ENCODE results near the gene VTA1. TPM values are rescaled to one million over a fixed set of nuclear protein-coding genes. Genes with fewer than 3 reads are reported as not detected.
A peak's percentile ranks its signal among the peaks of the same experiment; 100 is the strongest.

VTA1 gene
- total RNA-seq, 1 experiment from 2014 or later = 55.1 TPM

GRCh38 chr6:142200846-142201628 lies 54.0 kb downstream of the VTA1 start:
- intact Hi-C loops (cut with micrococcal nuclease; ENCODE audit: unreplicated experiment) = no loop called here
- Mint-ChIP-seq H3K36me3 (ENCODE audit: insufficient read depth, unreplicated experiment) (peaks cover 28% of the 10 kb centered on the region), H3K27me3 (ENCODE audit: insufficient read depth, unreplicated experiment) (no peaks in the 10 kb centered on the region), H3K4me1 (ENCODE audit: low read depth, unreplicated experiment) (peaks cover 14% of the 10 kb centered on the region), H3K9me3 (ENCODE audit: unreplicated experiment) (no peaks in the 10 kb centered on the region), H3K4me3 (ENCODE audit: unreplicated experiment) (no peak overlapping the region), H3K27ac (ENCODE audit: unreplicated experiment) (no peak overlapping the region)
- POLR2A ChIA-PET = no interaction called here
- no peaks in the 10 kb centered on the region for H3K9me3 ChIP-seq
- DNase-seq = no peak
- no TSS peak for BruUV-seq (replicated peaks)
- no peaks in the 10 kb centered on the region; the same call in 1 of the 2 replicates for H3K4me1 ChIP-seq
- H3K4me3 ChIP-seq (ENCODE audit: low read depth, low read length) = no peak overlapping the region
- CTCF ChIA-PET = no interaction called here
- no peak for TF ChIP-seq CTCF (IDR thresholded peaks at IDR 0.05; ENCODE audit: insufficient read depth in 1 of 2, low read depth in 1 of 2, low read length in 1 of 2, severe bottlenecking in 1 of 2, unreplicated experiment in 1 of 2)
- no peaks in the 10 kb centered on the region for H3K36me3 ChIP-seq (ENCODE audit: control insufficient read depth, insufficient read depth, low read length)
- no peaks in the 10 kb centered on the region for H3K27me3 ChIP-seq (replicated peaks; ENCODE audit: control insufficient read depth, insufficient read depth, low read length)

DNA sequence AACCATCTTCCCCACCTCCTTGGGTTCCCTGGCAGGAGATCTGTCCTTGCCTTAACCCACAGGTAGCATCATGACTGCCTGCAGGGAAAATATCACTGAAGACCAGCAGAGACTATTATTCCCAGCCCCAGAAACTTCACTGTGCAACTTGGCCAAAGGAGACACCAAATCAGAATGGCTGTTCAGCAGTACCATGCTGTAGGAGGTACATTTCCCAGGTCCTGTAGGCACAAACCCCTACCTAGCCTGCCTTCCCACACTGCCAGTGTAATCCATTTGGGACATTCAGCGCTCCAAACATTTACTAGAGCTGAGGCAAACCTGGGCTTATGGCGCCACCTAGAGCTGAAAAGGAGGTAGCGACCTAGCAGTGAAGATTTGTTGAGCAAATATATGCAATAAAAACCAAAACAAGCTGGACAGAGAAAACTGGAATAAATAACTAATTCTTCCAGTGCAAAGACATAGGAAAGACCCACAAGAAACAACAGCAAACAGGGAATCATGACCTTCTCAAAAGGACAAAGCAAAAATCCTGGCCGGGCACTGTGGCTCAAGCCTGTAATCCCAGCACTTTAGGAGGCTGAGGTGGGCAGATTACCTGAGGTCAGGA lies 60.3 kb downstream of the VTA1 start:
- H3K9me3 Mint-ChIP-seq (ENCODE audit: unreplicated experiment) = peaks cover 18% of the 10 kb centered on the region
- Histone ChIP-seq H3K27me3 (replicated peaks; ENCODE audit: control insufficient read depth, insufficient read depth, low read length) (no peaks in the 10 kb centered on the region), H3K36me3 (ENCODE audit: control insufficient read depth, insufficient read depth, low read length) (no peaks in the 10 kb centered on the region), H3K4me1 (no peaks in the 10 kb centered on the region), H3K4me3 (ENCODE audit: low read depth, low read length) (no peak overlapping the region), H3K9me3 (no peaks in the 10 kb centered on the region)
- CTCF ChIA-PET = interaction anchor here (0.7 to 1.2 kb wide), 7 partner anchors 9 to 218 kb away, joined by 3 to 15 read pairs (median 5); partner anchors contain the start of genes NMBR and VTA1
- intact Hi-C loops (cut with micrococcal nuclease; ENCODE audit: unreplicated experiment) = loop anchor here (1.0 to 2.0 kb wide), 4 partner anchors 51 to 218 kb away; partner anchors contain the start of genes NMBR and VTA1
- H3K27me3 Mint-ChIP-seq (ENCODE audit: insufficient read depth, unreplicated experiment) = no peaks in the 10 kb centered on the region
- no peaks in the 10 kb centered on the region for H3K4me1 Mint-ChIP-seq (ENCODE audit: low read depth, unreplicated experiment)
- H3K4me3 Mint-ChIP-seq (ENCODE audit: unreplicated experiment) = no peak overlapping the region
- H3K36me3 Mint-ChIP-seq (ENCODE audit: insufficient read depth, unreplicated experiment) = peaks cover 69% of the 10 kb centered on the region
- no peak overlapping the region for H3K27ac Mint-ChIP-seq (ENCODE audit: unreplicated experiment)
- POLR2A ChIA-PET = no interaction called here
- DNase-seq = peak; percentile 54 to 69
- no TSS peak for BruUV-seq (replicated peaks)
- peak; percentile 81 to 87 for TF ChIP-seq CTCF (IDR thresholded peaks at IDR 0.05; ENCODE audit: insufficient read depth in 1 of 2, low read depth in 1 of 2, low read length in 1 of 2, severe bottlenecking in 1 of 2, unreplicated experiment in 1 of 2)

DNA sequence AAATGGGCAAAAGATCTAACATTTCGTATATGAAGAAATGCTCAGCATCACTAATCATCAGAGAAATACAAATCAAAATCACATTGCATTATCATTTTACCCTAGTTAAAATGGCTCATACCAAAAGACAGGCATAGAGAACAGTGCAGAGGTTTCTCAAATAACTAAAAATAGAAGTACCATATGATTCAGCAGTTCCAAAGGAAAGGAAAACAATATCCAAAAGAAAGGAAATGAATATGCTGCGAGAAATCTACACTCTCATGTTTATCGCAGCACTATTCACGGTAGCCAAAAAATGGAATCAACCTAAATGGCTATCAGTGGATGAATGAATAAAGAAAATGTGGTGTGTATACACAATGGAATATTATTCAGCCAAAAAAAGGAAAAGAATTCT lies 63.5 kb downstream of the VTA1 start:
- no peaks in the 10 kb centered on the region for H3K27me3 ChIP-seq (replicated peaks; ENCODE audit: control insufficient read depth, insufficient read depth, low read length)
- peaks cover 28% of the 10 kb centered on the region for H3K9me3 Mint-ChIP-seq (ENCODE audit: unreplicated experiment)

More for the DNA sequence above, 63.5 kb downstream of the VTA1 start:
- Histone ChIP-seq H3K9me3 (peaks cover 4% of the 10 kb centered on the region; the same call in 1 of the 2 replicates), H3K36me3 (ENCODE audit: control insufficient read depth, insufficient read depth, low read length) (peaks cover 3% of the 10 kb centered on the region; the same call in 1 of the 2 replicates), H3K4me1 (no peaks in the 10 kb centered on the region), H3K4me3 (ENCODE audit: low read depth, low read length) (no peak overlapping the region)
- Mint-ChIP-seq H3K4me1 (ENCODE audit: low read depth, unreplicated experiment) (no peaks in the 10 kb centered on the region), H3K27me3 (ENCODE audit: insufficient read depth, unreplicated experiment) (no peaks in the 10 kb centered on the region), H3K27ac (ENCODE audit: unreplicated experiment) (no peak overlapping the region), H3K4me3 (ENCODE audit: unreplicated experiment) (no peak overlapping the region), H3K36me3 (ENCODE audit: insufficient read depth, unreplicated experiment) (peaks cover 80% of the 10 kb centered on the region)
- intact Hi-C loops (cut with micrococcal nuclease; ENCODE audit: unreplicated experiment) = no loop called here
- TF ChIP-seq CTCF (IDR thresholded peaks at IDR 0.05; ENCODE audit: insufficient read depth in 1 of 2, low read depth in 1 of 2, low read length in 1 of 2, severe bottlenecking in 1 of 2, unreplicated experiment in 1 of 2) = no peak
- BruUV-seq (replicated peaks) = no TSS peak
- DNase-seq = no peak
- CTCF ChIA-PET = no interaction called here
- POLR2A ChIA-PET = no interaction called here

All from Caco-2 (cell line).